Measurements from ENCODE around the gene SETMAR.

Gene SETMAR

DNA sequence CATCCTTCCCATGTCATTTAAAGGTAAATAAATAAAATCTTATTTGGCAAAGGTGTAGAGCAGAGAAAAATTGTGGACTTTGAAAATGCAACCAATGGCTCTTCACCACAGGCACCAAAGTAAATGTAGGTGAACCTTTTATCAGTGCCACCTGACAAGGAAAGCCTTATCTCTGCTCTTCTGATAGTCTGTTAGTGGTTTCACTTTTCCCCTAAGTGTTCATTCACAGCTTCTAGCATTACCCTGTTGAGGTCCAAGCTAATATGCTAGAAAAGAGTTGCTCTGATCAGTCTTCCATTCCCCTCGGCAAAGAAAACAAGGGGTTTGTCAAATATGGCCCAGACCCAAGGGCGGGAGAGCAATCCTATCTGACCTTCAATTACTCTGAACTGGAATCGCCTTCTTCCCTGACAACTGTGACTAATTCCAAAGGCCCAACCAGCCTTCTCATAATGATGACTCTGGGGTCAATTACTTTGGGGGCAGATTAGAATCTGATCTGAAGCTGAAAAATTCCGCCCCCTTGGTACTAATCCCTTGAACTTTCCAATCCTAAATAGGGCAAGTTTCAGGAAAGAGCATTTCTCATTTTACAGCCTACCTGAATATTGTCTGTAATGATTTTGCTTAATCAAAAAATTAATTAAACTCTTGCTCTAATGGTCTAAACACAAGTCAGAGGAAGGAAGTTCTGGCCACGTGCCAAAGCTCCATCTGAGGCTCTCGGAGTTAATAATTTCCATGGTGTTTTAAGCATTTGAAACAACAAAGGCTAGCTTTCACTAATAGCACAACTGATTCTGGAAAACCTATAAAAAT lies 52.4 kb downstream of the SETMAR start:
- DNase-seq = peak; percentile 41

DNA sequence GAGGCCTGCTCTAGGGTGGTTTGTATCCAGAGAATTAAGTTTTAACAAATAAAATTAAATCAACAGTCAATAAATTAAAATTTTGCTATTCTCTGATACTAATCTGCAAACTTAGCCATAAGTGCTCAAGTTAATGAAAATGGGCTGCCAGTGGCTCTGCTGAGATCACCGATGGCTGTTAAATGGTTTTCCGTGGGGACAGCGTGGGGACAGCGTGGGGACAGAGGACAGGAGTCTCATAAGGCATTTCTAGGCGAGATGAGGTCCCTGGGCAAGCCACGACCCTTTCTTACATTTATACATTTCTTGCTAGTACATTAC lies 53.0 kb downstream of the SETMAR start:
- DNase-seq = no peak

DNA sequence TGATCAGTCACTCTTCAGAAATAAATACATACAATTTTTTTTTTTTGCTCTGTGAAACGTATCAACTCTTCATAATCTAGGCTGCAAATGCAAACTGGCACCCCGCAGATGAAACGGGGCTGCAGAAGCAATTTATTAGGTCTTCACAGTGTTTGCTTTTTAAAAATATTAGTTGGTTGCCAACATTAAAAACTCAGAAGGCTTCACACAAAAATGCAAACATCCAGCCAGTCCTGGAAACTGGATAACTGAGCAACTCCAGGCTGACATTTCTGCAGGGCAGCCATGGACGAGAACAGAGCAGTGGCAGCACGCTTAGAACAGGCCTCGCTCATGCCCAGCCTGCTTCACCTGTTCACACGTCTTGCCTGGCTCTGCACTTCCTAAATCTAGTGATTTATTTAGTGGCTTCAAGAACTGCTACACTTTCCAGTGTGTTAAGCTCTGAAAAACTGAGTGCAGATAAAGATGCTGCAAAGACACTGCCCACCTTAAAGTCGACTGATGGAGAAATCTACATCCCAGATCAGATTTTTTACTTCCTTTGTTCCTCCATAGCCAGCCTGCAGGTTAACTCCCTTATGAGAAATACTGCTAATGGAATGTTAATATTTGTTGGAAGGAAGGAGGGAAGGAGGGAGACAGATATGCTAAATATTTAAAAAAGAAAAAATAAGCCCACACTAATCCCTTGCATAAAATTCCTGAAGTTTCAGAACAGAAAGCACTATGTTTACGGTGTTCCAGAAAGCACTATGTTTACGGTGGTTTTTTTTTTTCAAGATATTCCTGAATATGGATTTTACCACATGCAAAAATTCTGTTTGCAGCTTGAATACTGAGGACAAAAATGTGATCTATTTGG lies 53.6 kb downstream of the SETMAR start:
- DNase-seq = no peak

DNA sequence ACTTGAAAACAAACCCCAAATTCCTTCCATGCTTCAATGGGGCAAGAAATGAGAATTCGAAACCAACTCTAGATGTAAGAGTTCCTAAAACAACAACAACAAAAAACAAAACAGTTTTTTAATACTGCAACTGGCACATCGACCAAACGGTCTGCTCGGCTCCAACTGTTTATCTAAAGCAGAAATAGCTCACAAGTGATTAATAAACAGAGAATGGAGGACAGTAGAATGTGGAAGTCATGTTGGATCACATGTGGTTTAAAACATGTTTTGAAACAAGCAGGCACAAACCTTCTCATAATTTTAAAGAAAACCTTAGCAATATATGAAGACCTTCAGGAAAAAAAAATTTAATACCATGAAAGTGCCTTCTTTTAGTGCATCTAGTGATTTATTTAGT lies 55.1 kb downstream of the SETMAR start:
- DNase-seq = peak; percentile 18

DNA sequence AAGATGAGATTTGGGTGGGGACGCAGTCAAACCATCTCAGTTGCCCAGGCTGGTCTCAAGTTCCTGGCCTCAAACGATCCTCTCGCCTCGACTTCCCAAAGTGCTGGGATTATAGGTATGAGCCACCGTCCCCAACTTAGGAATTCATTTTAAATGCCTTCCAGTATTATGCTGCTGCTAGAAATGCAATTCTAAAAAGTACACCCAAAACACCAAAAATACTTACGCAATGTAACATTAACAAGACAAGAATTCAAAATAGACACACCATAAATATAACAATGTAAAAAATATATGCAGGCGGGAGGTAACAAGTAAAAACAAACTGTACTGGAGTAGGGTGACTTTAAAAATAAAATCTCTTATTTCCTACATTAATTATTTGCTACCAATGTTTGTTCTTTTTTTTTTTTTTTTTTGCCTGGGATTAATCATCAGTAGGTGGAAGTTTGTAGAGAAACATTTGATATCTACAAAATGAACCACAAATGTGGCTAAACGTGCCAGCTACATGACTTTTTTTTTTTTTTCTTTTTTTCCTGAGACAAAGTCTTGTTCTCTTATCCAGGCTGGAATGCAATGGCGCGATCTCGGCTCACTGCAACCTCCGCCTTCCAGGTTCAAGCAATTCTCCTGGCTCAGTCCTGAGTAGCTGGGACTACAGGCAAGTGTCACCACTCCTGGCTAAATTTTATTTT lies 56.8 kb downstream of the SETMAR start:
- DNase-seq = no peak

DNA sequence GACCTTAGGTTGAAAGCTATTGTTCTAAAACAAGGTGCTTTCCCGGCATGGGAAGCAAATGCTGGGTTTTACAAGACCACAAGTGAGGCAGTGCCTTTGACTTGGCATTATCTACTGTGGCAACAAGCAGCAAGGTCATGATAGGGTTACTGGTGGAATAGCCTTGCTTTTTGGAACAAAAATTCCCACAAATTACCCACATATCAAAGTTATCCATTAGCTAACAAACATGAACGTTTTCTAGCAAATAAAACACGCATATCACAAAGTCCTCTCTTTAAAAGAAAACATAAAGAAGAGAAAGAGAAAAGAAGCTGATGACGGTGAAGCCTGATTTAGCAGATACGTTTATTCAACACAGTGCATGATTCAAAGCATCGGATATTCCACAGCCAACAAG lies 57.6 kb downstream of the SETMAR start:
- no peak for DNase-seq

DNA sequence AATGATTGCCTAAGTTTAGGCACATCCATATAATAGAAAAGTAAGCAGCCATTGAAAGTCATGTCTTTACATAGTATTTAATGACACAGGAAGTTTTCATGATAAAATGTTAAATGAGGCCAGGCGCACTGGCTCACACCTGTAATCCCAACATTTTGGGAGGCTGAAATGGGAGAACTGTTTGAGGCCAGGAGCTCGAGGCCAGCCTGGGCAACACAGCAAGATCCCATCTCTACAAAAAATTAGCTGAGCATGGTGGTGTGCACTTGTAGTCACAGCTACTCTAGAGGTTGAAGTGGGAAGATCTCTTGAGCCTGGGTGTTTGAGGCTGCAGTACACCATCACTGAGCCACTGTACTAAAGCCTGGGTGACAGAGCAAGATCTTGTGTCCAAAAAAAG lies 59.4 kb downstream of the SETMAR start:
- DNase-seq = no peak
